HG03439 (cell line): ENCODE data around the gene TMTC3.
"Not testable (repeated sequence)": the region's sequence is repeated elsewhere in the genome, so short reads cannot be mapped to it uniquely, and the experiment has no call there.

Experiments
- ATAC-seq: cut with Tn5 transposase; IDR thresholded peaks from one replicate; pipeline ENCODE4 v1.9.1; 2021; ENCODE audit warnings: mild to moderate bottlenecking, moderate library complexity; ENCODE audit not compliant: unreplicated experiment

Gene TMTC3

GRCh38 chr12:88141774-88142609 is at the start of gene TMTC3, which contains the start of gene CEP290:
TMTC3 (plus strand) TSS chr12:88142307; CDS start chr12:88148316, 6,009 bp downstream.
CEP290 (minus strand) TSS chr12:88142088; CDS start chr12:88141307, 781 bp downstream.
- peak; percentile 98 for ATAC-seq

GRCh38 chr12:88092771-88093170 is 49.3 kb upstream of the TMTC3 start:
- no peak for ATAC-seq

GRCh38 chr12:88093573-88093972 is 48.5 kb upstream of the TMTC3 start:
- ATAC-seq: no peak

GRCh38 chr12:88108021-88108420 is 34.1 kb upstream of the TMTC3 start:
- no peak for ATAC-seq

- ATAC-seq: no peak
Measured at GRCh38 chr12:88111074-88111652, 30.9 kb upstream of the TMTC3 start.

GRCh38 chr12:88113871-88114270 is 28.2 kb upstream of the TMTC3 start:
- no peak for ATAC-seq

GRCh38 chr12:88122666-88123065 is 19.4 kb upstream of the TMTC3 start:
- no peak for ATAC-seq

GRCh38 chr12:88127099-88127498 is 15.0 kb upstream of the TMTC3 start:
- no peak for ATAC-seq

- no peak for ATAC-seq
Measured at GRCh38 chr12:88127855-88128254, 14.3 kb upstream of the TMTC3 start.

GRCh38 chr12:88132392-88132791 is 9.7 kb upstream of the TMTC3 start:
- no peak for ATAC-seq

GRCh38 chr12:88133181-88133580 is 8.9 kb upstream of the TMTC3 start:
- ATAC-seq: not testable (repeated sequence)

GRCh38 chr12:88139711-88140110 is 2.4 kb upstream of the TMTC3 start:
- not testable (repeated sequence) for ATAC-seq

- ATAC-seq: no peak
Measured at GRCh38 chr12:88141425-88141773, 708 bp upstream of the TMTC3 start.

GRCh38 chr12:88142610-88142991 is 494 bp downstream of the TMTC3 start:
- ATAC-seq: peak; percentile 7

- no peak for ATAC-seq
Measured at GRCh38 chr12:88144037-88144436, 1.9 kb downstream of the TMTC3 start.

- ATAC-seq: no peak
Measured at GRCh38 chr12:88144546-88145468, 2.7 kb downstream of the TMTC3 start.

GRCh38 chr12:88145567-88146505 is 3.7 kb downstream of the TMTC3 start:
- no peak for ATAC-seq

- no peak for ATAC-seq
Measured at GRCh38 chr12:88150063-88150462, 8.0 kb downstream of the TMTC3 start.

- ATAC-seq: no peak
Measured at GRCh38 chr12:88153959-88154358, 11.9 kb downstream of the TMTC3 start.

GRCh38 chr12:88156075-88156654 is 14.1 kb downstream of the TMTC3 start:
- no peak for ATAC-seq
